Upper lobe of left lung (tissue), 4 donors: Measurements from ENCODE around the gene MRPL52.

Source experiments
- CTCF ChIP-seq, 6 experiments: fragments of 450-650 bp in 4 of 6; fragments of 200-600 bp in 2 of 6; sonication (generic) in 2 of 6; IDR thresholded peaks; one replicate each; pipeline ENCODE4 v1.5.1; 2016 to 2019; ENCODE audit warnings: antibody characterized with exemption in 6 of 6
- EP300 ChIP-seq, 4 donors: sonication (generic); formaldehyde crosslinking; IDR thresholded peaks; one replicate each; pipeline ENCODE4 v1.5.1; 2017; ENCODE audit warnings: antibody characterized with exemption in 4 of 4, control low read depth in 2 of 4
- POLR2A ChIP-seq, 4 donors: fragments of 450-650 bp; IDR thresholded peaks; one replicate each; pipeline ENCODE4 v1.5.1; 2016 to 2017; ENCODE audit warnings: antibody characterized with exemption in 4 of 4, mild to moderate bottlenecking in 2 of 4

- TF ChIP-seq CTCF (IDR thresholded peaks at IDR 0.05) (no peak), POLR2A (IDR thresholded peaks at IDR 0.05) (no peak), EP300 (IDR thresholded peaks at IDR 0.05) (no peak)
Measured at GRCh38 chr14:22861651-22862050, 32.0 kb downstream of the MRPL52 start.
